CD4-positive, alpha-beta T cell treated with Interleukin-6 for 4 hours (primary cell): Measurements from ENCODE around the gene ARMC3.
"Not testable (repeated sequence)": the region's sequence is repeated elsewhere in the genome, so short reads cannot be mapped to it uniquely, and the experiment has no call there.

Experiments
- DNase-seq: peaks from one replicate; pipeline ENCODE4 v3.0.0-alpha.2; 2020; ENCODE audit warnings: mixed read lengths

The ARMC3 gene

GRCh38 chr10:22929053-22929452, 1.2 kb downstream of the ARMC3 start:
- DNase-seq, result not testable (repeated sequence)

DNA sequence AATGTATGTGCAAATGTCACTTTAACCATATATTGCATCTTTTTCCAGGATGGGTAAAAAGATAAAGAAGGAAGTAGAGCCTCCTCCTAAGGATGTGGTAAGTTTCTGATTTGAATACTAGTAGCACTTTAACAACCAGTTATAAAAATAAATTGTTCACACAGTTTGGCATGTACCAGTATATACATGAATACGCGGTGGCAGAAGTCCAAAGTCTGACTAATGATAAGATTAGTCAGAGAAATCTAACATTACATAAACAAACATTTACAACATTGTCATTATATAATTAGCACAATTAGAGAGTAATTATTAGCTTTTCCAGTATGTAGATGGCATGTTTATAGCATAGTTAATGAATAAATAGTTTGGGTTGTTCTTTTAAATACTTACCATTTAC, 4.1 kb downstream of the ARMC3 start:
- no peak for DNase-seq

DNA sequence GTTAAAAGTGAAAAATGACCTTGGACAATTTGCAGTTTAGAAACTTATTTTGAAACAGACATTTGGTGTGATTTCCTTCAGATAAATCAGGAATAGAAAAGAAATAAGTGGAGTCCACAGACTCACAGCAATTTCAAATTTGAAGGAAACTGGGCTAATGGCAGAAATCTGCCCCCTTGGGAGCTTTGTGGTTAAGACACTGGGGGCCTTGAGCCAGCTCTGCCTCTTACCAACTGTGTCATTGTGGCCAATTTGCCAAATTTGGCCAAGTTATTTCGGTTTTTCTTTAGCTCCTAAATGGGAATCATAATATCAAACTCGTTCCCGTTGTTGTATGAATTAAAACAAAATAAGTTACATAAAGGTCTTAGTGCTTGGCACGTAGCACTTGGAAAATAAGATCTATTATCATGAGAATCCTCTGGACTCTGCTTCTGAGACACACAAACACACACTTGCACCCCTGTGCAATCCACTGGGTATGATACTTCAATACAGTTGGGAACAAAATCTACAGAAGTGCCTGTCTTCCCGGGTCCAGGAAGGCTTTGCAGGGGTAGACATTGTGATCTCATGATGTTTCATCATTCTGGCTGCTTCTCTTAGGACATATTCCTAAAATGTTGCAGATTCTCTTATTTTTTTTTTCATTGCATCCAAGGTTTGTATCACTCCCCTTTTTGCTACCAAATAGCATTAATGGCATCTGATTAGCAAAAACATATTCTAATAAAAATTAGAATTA, 4.9 kb downstream of the ARMC3 start:
- no peak for DNase-seq

DNA sequence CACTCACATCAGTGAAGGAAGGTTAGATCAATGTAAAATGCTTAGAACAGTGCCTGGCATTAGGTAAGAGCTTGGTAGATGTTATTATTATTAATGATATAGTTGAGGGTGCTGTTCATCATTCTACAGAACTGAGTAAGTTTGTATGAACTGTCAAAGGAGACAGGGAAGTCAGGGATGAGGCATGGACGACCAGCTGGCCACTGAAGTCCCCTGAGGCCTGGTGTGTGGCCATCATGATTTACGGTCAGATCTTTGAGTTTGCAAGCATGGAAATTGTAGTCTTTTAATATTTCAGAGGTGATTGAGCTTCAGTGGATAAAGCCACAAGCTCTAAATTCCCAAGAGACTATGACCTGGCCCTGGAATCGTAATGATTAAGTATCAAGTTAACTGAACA, 6.9 kb downstream of the ARMC3 start:
- no peak for DNase-seq

DNA sequence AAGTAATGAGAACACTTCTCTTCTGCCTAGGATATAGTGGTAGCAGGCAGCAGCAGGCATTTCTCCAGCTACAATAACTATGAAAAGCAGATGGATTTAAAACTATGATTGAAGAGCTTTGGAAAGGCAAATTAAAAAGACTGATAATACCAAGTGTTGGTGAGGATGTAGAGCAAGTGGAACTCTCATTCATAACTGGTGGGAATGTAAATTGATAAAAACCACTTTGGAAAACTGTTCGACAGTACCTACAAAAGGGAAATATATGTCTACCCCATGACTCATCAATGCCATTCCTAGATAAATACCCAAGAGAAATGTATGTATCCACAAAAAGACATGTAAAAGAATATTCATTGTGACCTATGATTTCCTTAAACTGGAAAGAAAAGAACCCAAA, 14.6 kb downstream of the ARMC3 start:
- no peak for DNase-seq

DNA sequence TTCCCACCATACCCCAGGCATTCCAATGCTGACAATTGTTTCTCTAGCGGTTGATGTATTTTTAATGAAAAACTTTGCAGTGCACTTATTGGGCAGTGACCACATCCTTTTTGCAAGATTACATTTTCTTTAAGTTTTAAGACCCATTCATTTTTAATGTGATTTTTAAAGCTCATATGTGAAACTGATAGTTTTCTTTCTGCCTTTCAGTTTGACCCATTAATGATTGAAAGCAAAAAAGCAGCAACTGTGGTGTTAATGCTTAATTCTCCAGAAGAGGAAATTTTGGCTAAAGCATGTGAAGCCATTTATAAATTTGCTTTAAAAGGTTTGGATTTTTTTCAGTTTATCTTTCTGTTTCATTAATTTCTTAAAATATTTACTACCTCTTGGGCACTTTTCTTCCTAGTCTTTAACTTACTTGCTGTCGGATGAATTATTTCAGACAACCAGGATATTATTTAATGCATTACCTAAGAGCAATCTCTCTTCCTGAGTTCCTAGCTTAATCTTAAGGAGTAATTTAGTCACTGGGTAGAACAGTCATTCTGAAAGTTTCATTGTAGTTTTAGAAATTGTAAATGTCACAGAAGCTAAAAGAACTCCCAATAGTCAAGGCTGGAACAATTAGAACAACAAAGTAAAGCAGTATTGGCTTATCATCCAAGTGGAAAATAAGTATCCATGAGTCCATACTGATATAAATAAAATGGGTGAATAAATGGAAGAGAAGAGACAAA, 18.3 kb downstream of the ARMC3 start:
- no peak for DNase-seq

GRCh38 chr10:22954970-22955369, 27.1 kb downstream of the ARMC3 start:
- no peak for DNase-seq

DNA sequence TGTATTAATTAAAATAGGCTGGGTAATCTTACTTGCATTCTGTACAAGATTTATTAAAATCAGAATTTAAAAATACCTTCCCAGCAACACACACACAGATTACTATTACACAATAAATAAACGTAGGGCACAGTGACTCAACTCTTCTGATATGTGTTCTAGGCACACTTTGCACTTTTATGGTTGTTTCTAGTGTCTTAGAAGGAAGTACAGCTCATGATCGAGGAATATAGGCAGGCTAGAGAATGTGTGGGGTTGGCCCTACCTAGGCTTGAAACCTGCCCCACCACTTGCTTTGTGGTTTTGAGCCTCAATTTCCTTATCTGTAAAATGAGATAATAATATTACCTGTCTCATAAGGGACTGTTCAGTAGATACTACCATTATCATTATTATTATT, 30.5 kb downstream of the ARMC3 start:
- DNase-seq, result no peak

GRCh38 chr10:22959292-22959691, 31.4 kb downstream of the ARMC3 start:
- no peak for DNase-seq

DNA sequence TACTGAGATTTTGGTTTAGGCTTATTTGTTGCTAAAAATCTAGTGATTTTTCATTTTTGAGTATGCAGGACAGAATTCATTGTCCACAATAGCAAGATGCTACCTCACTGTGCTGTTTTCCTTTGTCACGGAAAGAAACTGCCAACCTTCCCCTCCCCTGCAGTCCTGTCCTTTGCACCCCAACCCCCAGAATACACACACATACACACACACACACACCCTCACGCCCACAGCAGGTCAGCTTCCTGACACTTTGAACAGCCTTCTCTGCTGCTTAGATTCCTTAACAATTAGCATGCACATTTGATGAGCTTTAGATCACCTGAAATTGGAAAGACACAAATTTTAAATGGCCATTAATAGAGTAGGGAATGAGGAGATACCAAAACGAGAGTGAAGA, 32.1 kb downstream of the ARMC3 start:
- no peak for DNase-seq

DNA sequence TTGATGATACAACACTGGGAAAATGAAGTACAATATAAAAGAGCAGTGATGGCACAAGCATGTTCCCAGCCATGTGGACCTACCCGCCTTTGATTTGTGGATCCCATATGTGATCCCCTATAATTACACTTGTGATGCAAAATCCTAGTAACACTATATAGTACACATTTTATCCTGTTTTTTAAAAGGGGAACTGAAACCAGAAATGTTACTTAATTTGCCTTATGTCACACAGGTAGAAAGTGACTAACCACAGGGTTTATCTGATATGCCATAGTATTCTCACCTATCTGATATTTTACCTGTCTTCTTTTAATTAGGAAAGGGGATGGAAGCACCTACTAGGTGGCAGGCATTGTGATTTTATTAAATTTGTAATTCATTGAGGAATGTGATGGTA, 35.0 kb downstream of the ARMC3 start:
- DNase-seq, result no peak

DNA sequence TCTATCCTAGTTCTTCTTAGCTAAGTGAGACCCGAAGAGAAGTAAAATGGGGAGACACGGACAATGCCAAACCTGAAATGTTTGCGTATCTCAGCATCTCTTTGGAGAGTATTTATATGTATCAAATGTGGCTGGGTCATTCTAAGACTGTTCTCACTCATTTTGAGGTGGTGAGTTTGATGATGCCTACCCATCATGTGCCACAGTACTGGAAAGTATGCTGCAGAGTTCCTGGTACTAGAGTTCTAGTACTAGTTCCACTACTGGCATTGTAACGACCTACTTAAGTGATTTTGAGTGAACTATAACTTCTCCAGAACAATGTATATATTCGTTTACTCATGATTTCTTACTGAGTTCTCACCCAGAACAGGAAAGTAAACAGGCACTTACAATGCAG, 41.9 kb downstream of the ARMC3 start:
- DNase-seq, result no peak

DNA sequence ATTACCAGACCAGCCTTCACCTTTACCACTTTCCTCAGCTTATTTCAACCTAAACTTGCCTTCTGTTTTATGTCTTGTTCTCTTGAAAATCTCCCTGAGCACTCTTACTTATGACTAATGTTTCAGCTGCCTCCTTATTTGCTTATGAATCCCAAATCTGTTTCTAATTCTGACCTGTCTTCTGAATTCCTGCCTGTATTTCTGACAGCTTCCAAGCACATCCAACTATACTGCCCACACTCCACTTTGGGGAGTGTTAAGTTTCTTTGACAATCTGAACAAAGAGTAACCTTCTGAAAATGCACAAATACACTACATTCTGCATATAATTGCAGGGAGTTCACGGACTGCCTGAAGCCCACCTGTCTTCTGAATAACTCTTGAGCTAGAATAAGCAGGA, 48.7 kb downstream of the ARMC3 start:
- DNase-seq, result no peak

DNA sequence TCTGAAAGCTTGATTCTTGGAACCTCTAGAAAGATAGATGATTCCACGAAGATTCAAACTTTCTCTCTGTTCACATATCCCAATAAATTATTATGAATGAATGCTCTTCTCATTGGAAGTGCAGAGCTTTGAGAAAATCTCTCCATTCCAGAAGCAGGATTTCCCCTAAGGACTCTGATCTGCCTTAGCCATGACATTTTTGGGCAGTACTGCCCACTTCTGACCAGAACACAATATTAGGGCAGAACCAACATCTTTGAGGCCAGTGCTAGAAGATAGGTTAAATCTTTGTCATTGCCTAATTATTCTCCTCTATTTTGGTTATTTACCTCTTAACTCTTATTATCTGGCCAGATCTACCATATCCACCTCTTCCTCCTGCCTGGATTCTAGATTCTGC, 49.9 kb downstream of the ARMC3 start:
- no peak for DNase-seq

GRCh38 chr10:22978287-22978686, 50.4 kb downstream of the ARMC3 start:
- no peak for DNase-seq

GRCh38 chr10:22978918-22979317, 51.1 kb downstream of the ARMC3 start:
- DNase-seq, result no peak

DNA sequence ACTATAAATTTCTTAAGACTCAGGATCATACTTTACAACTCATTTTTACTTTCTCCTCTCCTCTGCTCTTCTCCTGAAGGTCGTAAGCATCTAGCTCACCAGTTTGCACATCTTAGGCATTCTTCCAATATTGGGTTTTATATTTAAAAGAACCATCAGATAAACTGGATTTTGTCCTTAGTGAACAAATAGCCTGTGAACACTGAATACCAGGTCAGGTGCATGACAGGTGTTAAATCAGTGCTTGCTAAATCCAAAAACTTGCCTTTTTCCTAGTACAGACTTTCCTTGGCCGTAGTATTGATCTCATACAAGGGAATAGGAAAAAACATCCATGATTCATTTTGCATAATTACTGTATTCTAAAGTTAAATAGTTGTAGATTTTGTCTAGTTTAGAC, 53.0 kb downstream of the ARMC3 start:
- DNase-seq, result no peak

DNA sequence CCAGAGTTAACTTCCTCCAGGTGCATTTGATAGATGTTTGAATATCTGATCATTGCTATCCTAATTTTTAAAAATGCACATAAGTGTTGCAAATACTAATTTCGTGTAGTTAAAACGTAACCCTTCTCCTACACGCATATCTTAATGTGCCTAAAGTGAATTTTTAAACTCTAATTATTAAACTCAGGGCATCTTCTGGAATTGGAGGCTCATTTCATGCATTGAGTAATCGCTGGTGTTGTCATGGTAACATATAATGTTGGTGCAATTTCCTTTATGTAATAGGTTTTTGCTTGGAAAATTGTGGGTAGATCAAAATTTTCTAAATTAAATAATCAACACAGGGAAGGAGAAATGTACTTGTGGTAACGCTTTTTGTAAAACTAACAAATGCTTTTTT, 56.2 kb downstream of the ARMC3 start:
- no peak for DNase-seq

GRCh38 chr10:22986771-22987542, 59.1 kb downstream of the ARMC3 start:
- DNase-seq, result no peak

DNA sequence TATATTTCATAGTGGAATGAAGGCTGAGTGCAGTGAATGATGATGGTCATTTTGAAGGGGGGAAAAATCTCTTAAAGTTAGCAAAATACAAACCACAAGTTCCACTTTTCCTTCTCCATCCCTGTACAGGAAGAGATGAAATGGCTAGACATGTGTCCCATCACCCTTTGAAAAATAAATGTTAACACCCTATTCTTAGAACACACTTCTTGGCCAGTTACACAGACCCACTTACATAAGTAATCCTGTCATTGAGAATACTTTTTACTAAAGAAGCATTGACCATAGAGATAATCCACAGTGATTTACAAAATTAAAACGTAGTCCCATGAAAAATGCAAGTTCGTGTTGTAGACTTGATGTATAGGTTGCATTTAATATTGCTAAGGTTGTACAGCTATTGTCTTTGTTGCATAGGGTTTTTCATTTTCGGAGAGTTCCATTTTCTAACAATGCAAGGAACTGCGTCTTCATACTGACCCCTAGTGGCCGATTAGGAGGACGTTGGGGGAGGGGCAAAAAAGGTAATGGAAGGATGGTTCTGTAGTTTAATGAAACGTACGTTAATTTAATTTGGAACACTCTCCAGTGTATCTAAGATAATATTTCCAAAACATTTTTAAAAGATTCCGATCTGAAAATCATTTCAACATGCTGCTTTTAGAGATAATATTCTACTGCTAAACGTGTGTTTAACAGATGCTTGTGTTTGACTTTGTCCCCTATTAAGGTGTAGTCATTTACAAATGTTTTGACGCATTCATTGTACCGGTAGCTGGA, 60.9 kb downstream of the ARMC3 start:
- DNase-seq, result peak; percentile 74

DNA sequence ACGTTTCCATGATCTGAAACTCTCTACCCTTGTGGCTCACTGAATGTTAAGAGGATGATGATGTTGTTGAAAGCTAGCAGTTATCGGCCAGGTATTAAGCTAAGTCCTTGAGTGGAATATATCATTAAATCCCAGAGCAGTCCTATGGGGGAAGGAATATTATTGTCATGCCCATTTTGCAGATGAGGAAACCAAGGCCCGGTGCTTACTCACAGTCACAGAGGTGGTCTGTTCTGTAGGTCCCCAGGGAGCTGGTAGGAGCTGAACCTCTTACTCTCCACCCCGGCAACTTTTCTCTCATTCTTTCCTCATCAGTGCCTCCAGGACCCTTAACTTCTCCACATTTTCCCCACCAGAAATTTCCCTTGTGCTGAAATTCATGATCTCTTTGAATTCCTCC, 62.6 kb downstream of the ARMC3 start:
- no peak for DNase-seq

GRCh38 chr10:22992075-22992474, 64.2 kb downstream of the ARMC3 start:
- DNase-seq, result peak; percentile 54

GRCh38 chr10:22992621-22993020, 64.8 kb downstream of the ARMC3 start:
- DNase-seq, result no peak
